ENCODE data around the gene WIF1.

The WIF1 gene

DNA sequence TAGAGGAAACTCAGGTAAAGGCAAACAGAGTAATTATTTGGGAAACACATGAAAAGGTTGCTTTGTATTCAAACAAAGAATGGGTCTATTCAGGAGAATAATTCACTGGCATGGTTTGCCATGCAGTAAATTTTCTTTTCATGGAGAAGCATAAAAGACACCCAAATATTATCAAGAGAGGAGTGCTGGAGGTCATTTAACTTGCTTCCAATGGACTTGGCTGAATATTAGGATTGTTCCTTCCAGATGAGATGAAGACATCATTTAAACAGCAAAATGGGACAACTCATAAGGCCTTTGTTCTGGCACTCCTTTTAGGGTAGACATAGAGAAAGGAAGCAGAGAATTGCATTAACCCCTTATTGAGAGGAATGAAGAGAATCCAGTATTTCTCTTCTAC is 38.7 kb downstream of the WIF1 start:
- TF ChIP-seq, protein P1, sequence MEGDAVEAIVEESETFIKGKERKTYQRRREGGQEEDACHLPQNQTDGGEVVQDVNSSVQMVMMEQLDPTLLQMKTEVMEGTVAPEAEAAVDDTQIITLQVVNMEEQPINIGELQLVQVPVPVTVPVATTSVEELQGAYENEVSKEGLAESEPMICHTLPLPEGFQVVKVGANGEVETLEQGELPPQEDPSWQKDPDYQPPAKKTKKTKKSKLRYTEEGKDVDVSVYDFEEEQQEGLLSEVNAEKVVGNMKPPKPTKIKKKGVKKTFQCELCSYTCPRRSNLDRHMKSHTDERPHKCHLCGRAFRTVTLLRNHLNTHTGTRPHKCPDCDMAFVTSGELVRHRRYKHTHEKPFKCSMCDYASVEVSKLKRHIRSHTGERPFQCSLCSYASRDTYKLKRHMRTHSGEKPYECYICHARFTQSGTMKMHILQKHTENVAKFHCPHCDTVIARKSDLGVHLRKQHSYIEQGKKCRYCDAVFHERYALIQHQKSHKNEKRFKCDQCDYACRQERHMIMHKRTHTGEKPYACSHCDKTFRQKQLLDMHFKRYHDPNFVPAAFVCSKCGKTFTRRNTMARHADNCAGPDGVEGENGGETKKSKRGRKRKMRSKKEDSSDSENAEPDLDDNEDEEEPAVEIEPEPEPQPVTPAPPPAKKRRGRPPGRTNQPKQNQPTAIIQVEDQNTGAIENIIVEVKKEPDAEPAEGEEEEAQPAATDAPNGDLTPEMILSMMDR (IDR thresholded peaks at IDR 0.05; ENCODE audit: low read depth, low read length), result no peak
- no peak overlapping the region for H3K4me3 ChIP-seq (ENCODE audit: low read depth, low read length)

DNA sequence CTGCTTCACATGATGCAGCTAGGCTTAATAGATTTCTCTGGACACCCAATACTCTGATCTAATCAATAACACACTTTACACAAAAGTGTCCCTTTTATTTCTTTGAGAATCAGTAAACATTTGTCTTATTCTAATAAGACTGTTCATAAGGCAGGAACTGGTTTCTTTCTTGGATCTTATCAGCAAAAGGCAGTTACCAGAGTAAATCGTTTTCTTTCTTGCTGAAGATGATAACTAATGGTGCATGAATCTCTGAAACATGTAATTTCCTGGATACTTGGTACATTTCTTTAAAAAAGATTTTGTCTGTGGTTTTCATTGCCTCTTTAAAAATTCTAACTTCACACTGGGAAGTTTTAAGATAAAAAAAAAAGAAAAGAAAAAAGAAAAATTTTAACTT is 39.6 kb downstream of the WIF1 start:
- TF ChIP-seq, protein P1 (IDR thresholded peaks at IDR 0.05; ENCODE audit: low read depth, low read length), result no peak
- H3K4me3 ChIP-seq (ENCODE audit: low read depth, low read length), result no peak overlapping the region

DNA sequence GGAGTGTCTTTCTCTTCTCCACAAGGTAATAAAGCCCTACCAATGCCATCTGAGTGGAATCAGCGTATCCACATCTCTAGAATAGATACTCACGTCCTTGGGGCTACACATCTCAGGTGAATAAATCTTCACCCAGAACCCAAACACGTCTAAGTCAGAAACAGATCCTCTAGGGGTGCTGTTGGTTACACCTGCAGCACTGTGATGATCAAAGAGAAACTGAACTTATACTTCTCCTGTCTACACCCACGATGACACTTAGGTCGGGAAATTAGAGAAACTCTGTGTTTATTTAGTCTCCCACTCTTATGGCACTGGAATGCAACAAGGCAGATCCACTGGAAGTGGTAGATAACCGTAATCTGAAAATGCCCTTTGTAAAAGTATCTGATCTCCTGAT is 46.2 kb downstream of the WIF1 start:
- TF ChIP-seq, protein P1 (IDR thresholded peaks at IDR 0.05; ENCODE audit: low read depth, low read length), result no peak
- H3K4me3 ChIP-seq (ENCODE audit: low read depth, low read length), result no peak overlapping the region

DNA sequence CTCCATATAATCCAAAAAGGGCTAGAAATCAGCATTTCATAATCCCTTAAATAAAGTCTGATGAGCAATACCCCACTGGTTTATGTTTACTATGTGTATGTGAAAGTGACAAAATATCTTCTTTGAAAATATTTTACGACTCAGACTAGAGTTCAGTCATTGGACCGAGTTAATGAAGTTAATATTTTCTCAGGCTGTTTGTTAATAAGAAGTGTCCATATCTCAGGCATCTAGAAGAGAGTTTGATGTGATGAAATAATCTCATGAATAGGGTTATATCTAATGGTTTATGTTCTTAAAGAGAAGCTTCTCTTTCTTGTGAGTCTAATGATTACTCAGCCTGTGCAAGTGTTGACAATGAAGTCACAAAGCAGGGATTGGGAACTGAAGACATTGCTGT is 51.8 kb downstream of the WIF1 start:
- TF ChIP-seq, protein P1 (IDR thresholded peaks at IDR 0.05; ENCODE audit: low read depth, low read length), result no peak

DNA sequence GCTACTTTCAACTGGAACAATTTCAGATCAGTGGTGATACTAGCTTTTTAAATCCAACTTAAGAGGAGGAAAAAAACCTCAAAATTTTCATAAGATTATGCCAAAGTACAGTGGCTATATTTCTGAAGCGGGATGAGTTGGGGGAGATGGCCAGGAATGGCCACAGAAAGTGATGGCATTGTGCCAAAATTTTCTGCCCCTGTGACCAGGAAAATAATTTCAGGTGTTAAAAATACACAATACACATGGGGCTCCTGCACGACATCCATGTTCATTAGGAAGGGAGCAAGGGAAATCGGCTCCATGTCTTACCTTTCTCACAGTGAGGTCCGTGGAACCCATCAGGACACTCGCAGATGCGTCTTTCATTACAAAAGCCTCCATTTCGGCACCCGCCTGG is 53.7 kb downstream of the WIF1 start:
- TF ChIP-seq, protein P1 (IDR thresholded peaks at IDR 0.05; ENCODE audit: low read depth, low read length), result no peak
- H3K4me3 ChIP-seq (ENCODE audit: low read depth, low read length), result no peak overlapping the region

More for the DNA sequence above, 51.8 kb downstream of the WIF1 start:
- no peak overlapping the region for H3K4me3 ChIP-seq (ENCODE audit: low read depth, low read length)

DNA sequence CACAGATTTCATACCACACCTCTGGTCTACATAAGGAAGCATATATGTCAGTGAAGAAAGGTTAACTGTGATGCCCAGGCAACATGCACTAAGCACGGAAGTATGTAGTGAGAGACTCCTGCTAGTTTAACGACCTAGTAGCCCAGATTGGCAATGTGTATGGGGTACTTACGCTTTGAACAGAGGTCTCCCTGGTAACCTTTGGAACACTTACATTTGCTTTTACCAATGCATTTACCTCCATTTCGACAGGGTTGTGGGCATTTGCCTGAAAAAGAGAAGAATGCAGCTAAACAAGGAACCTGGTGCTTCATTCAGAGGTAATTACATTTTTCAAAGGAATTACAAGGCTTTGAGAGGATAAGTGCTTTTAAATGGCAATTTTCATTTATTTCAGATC is 65.2 kb downstream of the WIF1 start:
- TF ChIP-seq, protein P1 (IDR thresholded peaks at IDR 0.05; ENCODE audit: low read depth, low read length), result no peak
- no peak overlapping the region for H3K4me3 ChIP-seq (ENCODE audit: low read depth, low read length)

DNA sequence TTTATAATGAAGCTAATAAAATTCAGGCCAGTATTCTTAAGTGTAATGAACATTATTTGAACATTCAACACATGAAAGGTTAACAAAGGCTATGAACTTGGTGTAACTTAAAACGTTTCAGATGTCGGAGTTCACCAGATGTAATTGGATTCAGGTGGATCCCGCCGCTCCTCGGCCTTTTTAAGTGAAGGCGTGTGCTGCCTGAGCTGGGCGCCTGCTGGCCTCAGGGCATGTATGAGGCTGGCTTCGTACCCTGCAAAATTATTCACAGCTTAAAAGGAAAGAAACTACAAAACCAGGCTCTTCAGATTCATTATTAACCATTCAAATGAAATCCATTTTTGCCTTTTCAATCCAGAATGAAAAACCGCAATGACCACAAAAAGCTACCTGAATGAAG is 69.9 kb downstream of the WIF1 start:
- no peak overlapping the region for H3K4me3 ChIP-seq (ENCODE audit: low read depth, low read length)
- TF ChIP-seq, protein P1 (IDR thresholded peaks at IDR 0.05; ENCODE audit: low read depth, low read length), result no peak

Measured in WI38 (cell line).